HCT116 (cell line): ENCODE measurements around the gene SMIM28. TPM values are rescaled to one million over a fixed set of nuclear protein-coding genes. Genes with fewer than 3 reads are reported as not detected.

Source experiments
- ATAC-seq: fragments of 200-7000 bp; cut with Tn5 transposase; 2 replicates; pipeline ENCODE4 v1.9.1; 2020; ENCODE audit warnings: mild to moderate bottlenecking, moderate library complexity
- BruUV-seq: library from RNA; stranded (reverse); fragments of 400-500 nt; replicated peaks from 2 replicates; lab custom pipeline; 2021; lab: Mats Ljungman, UMichigan
- CTCF ChIA-PET: fragments of 300-600 bp; sonication (Branson Sonifier 250); formaldehyde crosslinking; loops from one replicate; lab custom pipeline; 2021; ENCODE audit warnings: antibody characterized with exemption; lab: Charles Lee
- POLR2A ChIA-PET: fragments of 300-600, 350-600 bp; sonication (Branson Sonifier 250); formaldehyde crosslinking; loops from one replicate; lab custom pipeline; 2021; ENCODE audit warnings: antibody characterized with exemption; lab: Charles Lee
- RAD21 ChIA-PET, 2 experiments: fragments of 300-600 bp; sonication (Branson Sonifier 250); formaldehyde crosslinking; loops; one replicate each; lab custom pipeline; 2023; ENCODE audit warnings: low total read pairs in 2 of 2; ENCODE audit not compliant: uncharacterized antibody in 2 of 2, unreplicated experiment in 2 of 2, low non-redundant PET in 1 of 2; lab: Charles Lee
- DNase-seq: peaks from one replicate; pipeline ENCODE4 v3.0.0-alpha.2; 2010; ENCODE audit warnings: low read depth, low spot score
- H2AFZ ChIP-seq: fragments of 200-600 bp; shearing (Covaris generic), sonication (generic); 2 replicates; pipeline ENCODE4 v1.6.1; 2017; ENCODE audit warnings: low read depth, mixed run types, mixed read lengths, antibody characterized with exemption, low read length; ENCODE audit not compliant: poor library complexity, severe bottlenecking
- H3K27ac ChIP-seq: 2 replicates; pipeline ENCODE4 v1.5.1; 2012; ENCODE audit warnings: low read depth, low read length
- H3K27me3 ChIP-seq: fragments of 200-600 bp; sonication (generic); 2 replicates; pipeline ENCODE4 v1.6.1; 2016; ENCODE audit warnings: mixed run types, low read length, mixed read lengths; ENCODE audit not compliant: insufficient read depth
- H3K36me3 ChIP-seq, 2 experiments: fragments of 200-500 bp in 1 of 2; fragments of 200-600 bp in 1 of 2; sonication (Bioruptor generic) in 1 of 2; sonication (generic) in 1 of 2; 2 replicates each; pipeline versions ENCODE4 v1.5.1 to v1.6.1; 2014 to 2016; ENCODE audit warnings: low read length in 2 of 2, inconsistent platforms in 1 of 2, mixed read lengths in 1 of 2, mixed run types in 1 of 2; ENCODE audit not compliant: insufficient read depth in 2 of 2, control insufficient read depth in 1 of 2
- H3K4me1 ChIP-seq, 2 experiments: fragments of 200-600 bp in 1 of 2; sonication (generic) in 1 of 2; 2 replicates each; pipeline versions ENCODE4 v1.5.1 to v1.6.1; 2012 to 2017; ENCODE audit warnings: low read length in 2 of 2, inconsistent platforms in 1 of 2, mild to moderate bottlenecking in 1 of 2, mixed read lengths in 1 of 2, mixed run types in 1 of 2, moderate library complexity in 1 of 2; ENCODE audit not compliant: insufficient read depth in 2 of 2, control insufficient read depth in 1 of 2
- H3K4me2 ChIP-seq: fragments of 200-600 bp; sonication (generic); 2 replicates; pipeline ENCODE4 v1.6.1; 2017; ENCODE audit warnings: mixed run types, low read length, mixed read lengths
- H3K4me3 ChIP-seq, 2 experiments: fragments of 200-600 bp in 1 of 2; sonication (generic) in 1 of 2; replicated peaks in 1 of 2; 2 replicates each; pipeline ENCODE4 v1.5.1; 2011 to 2016; ENCODE audit warnings: low read length in 2 of 2, control low read depth in 1 of 2, low read depth in 1 of 2, mild to moderate bottlenecking in 1 of 2, mixed read lengths in 1 of 2, mixed run types in 1 of 2
- H3K79me2 ChIP-seq: fragments of 200-600 bp; sonication (generic); 2 replicates; pipeline ENCODE4 v1.6.1; 2017; ENCODE audit warnings: mild to moderate bottlenecking, mixed run types, low read length, moderate library complexity, mixed read lengths; ENCODE audit not compliant: insufficient read depth
- H3K9ac ChIP-seq: fragments of 200-600 bp; sonication (generic); 2 replicates; pipeline ENCODE4 v1.6.1; 2016; ENCODE audit warnings: low read length, mixed read lengths
- H3K9me2 ChIP-seq: fragments of 200-600 bp; sonication (generic), shearing (Covaris generic); 2 replicates; pipeline ENCODE4 v1.6.1; 2017; ENCODE audit warnings: mixed run types, mild to moderate bottlenecking, moderate library complexity; ENCODE audit not compliant: insufficient read depth
- H3K9me3 ChIP-seq, 2 experiments: fragments of 200-500 bp in 1 of 2; fragments of 200-600 bp in 1 of 2; sonication (Bioruptor generic) in 1 of 2; sonication (generic) in 1 of 2; 2 replicates each; pipeline ENCODE4 v1.6.1; 2014 to 2017; ENCODE audit warnings: low read length in 2 of 2, mixed read lengths in 2 of 2, inconsistent platforms in 1 of 2, low read depth in 1 of 2, mild to moderate bottlenecking in 1 of 2, mixed run types in 1 of 2, moderate library complexity in 1 of 2; ENCODE audit not compliant: control insufficient read depth in 1 of 2, insufficient read depth in 1 of 2
- H4K20me1 ChIP-seq: fragments of 200-600 bp; sonication (generic), shearing (Covaris generic); 2 replicates; pipeline ENCODE4 v1.6.1; 2017; ENCODE audit warnings: mixed run types, mild to moderate bottlenecking, moderate library complexity; ENCODE audit not compliant: insufficient read depth
- ATF3 ChIP-seq: IDR thresholded peaks from 2 replicates; pipeline ENCODE4 v1.6.1; 2012
- CBX3 ChIP-seq: IDR thresholded peaks from 2 replicates; pipeline ENCODE4 v1.6.1; 2012; ENCODE audit warnings: low read depth
- CEBPB ChIP-seq: IDR thresholded peaks from 2 replicates; pipeline ENCODE4 v1.6.1; 2012; ENCODE audit warnings: low read depth
- EGR1 ChIP-seq: IDR thresholded peaks from 2 replicates; pipeline ENCODE4 v1.6.1; 2012; ENCODE audit warnings: low read depth
- ELF1 ChIP-seq: IDR thresholded peaks from 2 replicates; pipeline ENCODE4 v1.6.1; 2012; ENCODE audit warnings: low read depth, borderline replicate concordance
- EZH2phosphoT487 ChIP-seq: fragments of 200-600 bp; IDR thresholded peaks from 2 replicates; pipeline ENCODE4 v1.6.1; 2018; ENCODE audit warnings: antibody characterized with exemption, borderline replicate concordance
- FOSL1 ChIP-seq: IDR thresholded peaks from 2 replicates; pipeline ENCODE4 v1.6.1; 2012; ENCODE audit warnings: low read depth
- JUND ChIP-seq: IDR thresholded peaks from 2 replicates; pipeline ENCODE4 v1.6.1; 2012
- POLR2A ChIP-seq: IDR thresholded peaks from 2 replicates; pipeline ENCODE4 v1.7.0; 2011; ENCODE audit warnings: borderline replicate concordance; ENCODE audit not compliant: insufficient read depth, insufficient read length; ENCODE audit errors: extremely low read depth
- POLR2AphosphoS5 ChIP-seq: IDR thresholded peaks from 2 replicates; pipeline ENCODE4 v1.6.1; 2011; ENCODE audit warnings: mild to moderate bottlenecking, low read depth, low read length, moderate library complexity
- RAD21 ChIP-seq: IDR thresholded peaks from 2 replicates; pipeline ENCODE4 v1.6.1; 2012; ENCODE audit warnings: low read depth, mild to moderate bottlenecking
- SIN3A ChIP-seq: IDR thresholded peaks from 2 replicates; pipeline ENCODE4 v1.6.1; 2012; ENCODE audit warnings: low read depth
- ZFX ChIP-seq: fragments of 450-650 bp; IDR thresholded peaks from 2 replicates; pipeline ENCODE4 v1.6.1; 2017
- ZNF274 ChIP-seq: fragments of 200-500 bp; sonication (Bioruptor generic); IDR thresholded peaks from 2 replicates; pipeline ENCODE4 v1.6.1; 2014; ENCODE audit warnings: mild to moderate bottlenecking, low read depth, low read length, inconsistent platforms
- intact Hi-C: fragments of 100-400 bp; cut with micrococcal nuclease; formaldehyde crosslinking; loops from 2 replicates; pipeline ENCODE4 v1.10.0; 2022
- total RNA-seq: library from RNA; stranded (reverse); gene quantifications from one replicate; pipeline ENCODE4 v1.2.1, GENCODE V29; 2021; ENCODE audit not compliant: unreplicated experiment
- TF ChIP-seq, protein P1 (sequence below): IDR thresholded peaks from 2 replicates; pipeline ENCODE4 v1.6.1; 2011; ENCODE audit warnings: mild to moderate bottlenecking, low read length, moderate library complexity; ENCODE audit not compliant: insufficient replicate concordance; ENCODE audit errors: extremely low read depth
- TF ChIP-seq, protein P2 (sequence below): IDR thresholded peaks from 2 replicates; pipeline ENCODE4 v1.6.1; 2012; ENCODE audit warnings: low read depth

SMIM28 gene
- total RNA-seq, 1 experiment from 2014 or later = not detected

DNA sequence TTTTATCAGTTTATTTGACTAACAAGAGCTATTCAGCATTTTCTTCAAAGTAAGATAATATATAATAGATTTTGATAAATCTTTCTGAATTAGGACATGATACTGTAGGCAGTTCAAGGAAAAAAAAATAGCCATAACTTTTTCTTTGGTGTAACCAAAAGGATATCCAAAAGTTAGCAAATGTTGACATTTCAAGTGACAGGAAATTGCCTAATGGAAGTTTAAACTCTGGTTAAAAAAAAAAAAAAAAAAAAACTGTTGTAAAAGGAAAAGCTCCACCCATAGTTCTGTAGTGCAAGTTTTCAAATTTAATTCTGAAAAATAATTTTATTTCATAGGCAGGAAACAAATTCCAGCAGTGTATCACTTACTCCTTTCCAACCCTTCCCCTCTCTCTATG, 45.2 kb downstream of the SMIM28 start:
- ChIA-PET CTCF (no interaction called here), RAD21 (no interaction called here), POLR2A (interaction anchor here (0.8 kb wide), 1 partner anchor 306 kb away, joined by 4 read pairs; no protein-coding TSS in a partner anchor)
- Histone ChIP-seq H4K20me1 (no peaks in the 10 kb centered on the region), H3K9ac (no peak overlapping the region), H3K9me3 (no peaks in the 10 kb centered on the region), H3K36me3 (no peaks in the 10 kb centered on the region), H3K4me1 (no peaks in the 10 kb centered on the region), H3K4me2 (no peak overlapping the region), H3K79me2 (no peaks in the 10 kb centered on the region), H3K27me3 (no peaks in the 10 kb centered on the region), H2AFZ (no peak overlapping the region), H3K4me3 (no peak overlapping the region), H3K9me2 (no peaks in the 10 kb centered on the region), H3K27ac (no peak overlapping the region)
- DNase-seq (no peak), ATAC-seq (no peak)
- TF ChIP-seq CBX3 (no peak), ELF1 (no peak)
- intact Hi-C loops = no loop called here
- BruUV-seq = no TSS peak

- DNase-seq (no peak), ATAC-seq (no peak)
- Histone ChIP-seq H3K27me3 (no peaks in the 10 kb centered on the region), H3K4me3 (no peak overlapping the region), H3K9me3 (no peaks in the 10 kb centered on the region), H2AFZ (no peak overlapping the region), H3K9me2 (no peaks in the 10 kb centered on the region), H3K36me3 (no peaks in the 10 kb centered on the region), H3K4me2 (no peak overlapping the region), H3K27ac (no peak overlapping the region), H4K20me1 (no peaks in the 10 kb centered on the region), H3K4me1 (no peaks in the 10 kb centered on the region), H3K9ac (no peak overlapping the region), H3K79me2 (no peaks in the 10 kb centered on the region)
- intact Hi-C loops = no loop called here
- BruUV-seq = no TSS peak
- POLR2A ChIA-PET = no interaction called here
- RAD21 ChIA-PET = no interaction called here
- CTCF ChIA-PET = no interaction called here
- TF ChIP-seq FOSL1 (no peak), POLR2AphosphoS5 (no peak), JUND (no peak), ATF3 (no peak), SIN3A (no peak), CBX3 (no peak), ZNF274 (no peak), EGR1 (no peak), EZH2phosphoT487 (no peak), CEBPB (no peak), ZFX (no peak), POLR2A (no peak), RAD21 (no peak)
- TF ChIP-seq, protein P1, sequence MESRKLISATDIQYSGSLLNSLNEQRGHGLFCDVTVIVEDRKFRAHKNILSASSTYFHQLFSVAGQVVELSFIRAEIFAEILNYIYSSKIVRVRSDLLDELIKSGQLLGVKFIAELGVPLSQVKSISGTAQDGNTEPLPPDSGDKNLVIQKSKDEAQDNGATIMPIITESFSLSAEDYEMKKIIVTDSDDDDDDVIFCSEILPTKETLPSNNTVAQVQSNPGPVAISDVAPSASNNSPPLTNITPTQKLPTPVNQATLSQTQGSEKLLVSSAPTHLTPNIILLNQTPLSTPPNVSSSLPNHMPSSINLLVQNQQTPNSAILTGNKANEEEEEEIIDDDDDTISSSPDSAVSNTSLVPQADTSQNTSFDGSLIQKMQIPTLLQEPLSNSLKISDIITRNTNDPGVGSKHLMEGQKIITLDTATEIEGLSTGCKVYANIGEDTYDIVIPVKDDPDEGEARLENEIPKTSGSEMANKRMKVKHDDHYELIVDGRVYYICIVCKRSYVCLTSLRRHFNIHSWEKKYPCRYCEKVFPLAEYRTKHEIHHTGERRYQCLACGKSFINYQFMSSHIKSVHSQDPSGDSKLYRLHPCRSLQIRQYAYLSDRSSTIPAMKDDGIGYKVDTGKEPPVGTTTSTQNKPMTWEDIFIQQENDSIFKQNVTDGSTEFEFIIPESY = no peak
- TF ChIP-seq, protein P2, sequence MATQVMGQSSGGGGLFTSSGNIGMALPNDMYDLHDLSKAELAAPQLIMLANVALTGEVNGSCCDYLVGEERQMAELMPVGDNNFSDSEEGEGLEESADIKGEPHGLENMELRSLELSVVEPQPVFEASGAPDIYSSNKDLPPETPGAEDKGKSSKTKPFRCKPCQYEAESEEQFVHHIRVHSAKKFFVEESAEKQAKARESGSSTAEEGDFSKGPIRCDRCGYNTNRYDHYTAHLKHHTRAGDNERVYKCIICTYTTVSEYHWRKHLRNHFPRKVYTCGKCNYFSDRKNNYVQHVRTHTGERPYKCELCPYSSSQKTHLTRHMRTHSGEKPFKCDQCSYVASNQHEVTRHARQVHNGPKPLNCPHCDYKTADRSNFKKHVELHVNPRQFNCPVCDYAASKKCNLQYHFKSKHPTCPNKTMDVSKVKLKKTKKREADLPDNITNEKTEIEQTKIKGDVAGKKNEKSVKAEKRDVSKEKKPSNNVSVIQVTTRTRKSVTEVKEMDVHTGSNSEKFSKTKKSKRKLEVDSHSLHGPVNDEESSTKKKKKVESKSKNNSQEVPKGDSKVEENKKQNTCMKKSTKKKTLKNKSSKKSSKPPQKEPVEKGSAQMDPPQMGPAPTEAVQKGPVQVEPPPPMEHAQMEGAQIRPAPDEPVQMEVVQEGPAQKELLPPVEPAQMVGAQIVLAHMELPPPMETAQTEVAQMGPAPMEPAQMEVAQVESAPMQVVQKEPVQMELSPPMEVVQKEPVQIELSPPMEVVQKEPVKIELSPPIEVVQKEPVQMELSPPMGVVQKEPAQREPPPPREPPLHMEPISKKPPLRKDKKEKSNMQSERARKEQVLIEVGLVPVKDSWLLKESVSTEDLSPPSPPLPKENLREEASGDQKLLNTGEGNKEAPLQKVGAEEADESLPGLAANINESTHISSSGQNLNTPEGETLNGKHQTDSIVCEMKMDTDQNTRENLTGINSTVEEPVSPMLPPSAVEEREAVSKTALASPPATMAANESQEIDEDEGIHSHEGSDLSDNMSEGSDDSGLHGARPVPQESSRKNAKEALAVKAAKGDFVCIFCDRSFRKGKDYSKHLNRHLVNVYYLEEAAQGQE = no peak
These were observed 46.5 kb downstream of the SMIM28 start for GRCh38 chr6:138424004-138424904.
